Measurements from ENCODE around the gene PALLD. TPM values are rescaled to one million over a fixed set of nuclear protein-coding genes. Genes with fewer than 3 reads are reported as not detected.
A peak's percentile ranks its signal among the peaks of the same experiment; 100 is the strongest.

PALLD gene
- total RNA-seq, 1 donor from 2014 or later = 8.9 TPM

DNA sequence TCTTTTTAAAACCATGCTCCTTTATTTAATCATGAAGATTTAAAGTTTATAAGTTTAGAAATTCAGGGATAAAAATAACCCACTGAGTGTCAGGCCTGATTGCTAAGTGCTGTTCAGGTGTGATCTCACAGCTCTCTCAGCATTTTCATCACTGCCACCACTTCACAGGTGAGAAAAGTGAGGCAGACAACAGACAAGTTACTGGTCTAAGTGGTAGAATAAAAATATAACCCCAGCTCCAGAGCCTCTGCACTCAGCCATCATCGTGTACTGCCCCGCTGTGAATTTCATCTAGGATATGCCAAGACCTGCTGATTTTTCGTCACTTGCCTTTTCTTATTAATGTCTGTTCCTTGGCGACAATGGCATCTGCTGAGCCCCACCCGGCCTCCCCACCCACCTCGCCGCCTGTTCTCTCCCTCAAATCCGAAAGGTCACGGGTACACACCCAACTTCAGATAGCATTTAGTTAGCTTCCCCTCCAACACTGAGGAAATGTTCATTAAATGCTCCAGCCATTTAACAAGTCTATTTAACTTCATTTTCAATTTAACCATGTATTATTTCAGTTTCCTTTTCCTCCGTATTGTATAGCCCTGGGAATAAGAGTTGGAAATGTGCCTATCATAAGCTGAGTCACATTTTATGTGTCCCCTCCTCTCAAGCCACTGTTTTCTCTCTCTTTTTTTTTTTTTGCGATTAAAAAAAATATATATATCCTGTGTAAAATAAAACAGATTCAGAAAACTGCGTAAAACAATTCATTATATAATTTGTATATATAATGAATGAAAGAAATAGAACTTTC is 276.7 kb downstream of the PALLD start:
- DNase-seq (ENCODE audit: low spot score) = no peak

GRCh38 chr4:168776382-168776781 is 279.5 kb downstream of the PALLD start:
- ATAC-seq = no peak

More for the DNA sequence above, 276.7 kb downstream of the PALLD start:
- no peak for ATAC-seq

GRCh38 chr4:168777277-168777965 is 280.6 kb downstream of the PALLD start:
- DNase-seq (ENCODE audit: low spot score) (no peak), ATAC-seq (peak; percentile 29)

More at GRCh38 chr4:168776382-168776781, 279.5 kb downstream of the PALLD start:
- DNase-seq (ENCODE audit: low spot score) = no peak

GRCh38 chr4:168781341-168781740 is 284.5 kb downstream of the PALLD start:
- no peak for ATAC-seq

GRCh38 chr4:168781926-168782325 is 285.1 kb downstream of the PALLD start:
- no peak for ATAC-seq
- DNase-seq (ENCODE audit: low spot score) = no peak

More at GRCh38 chr4:168781341-168781740, 284.5 kb downstream of the PALLD start:
- DNase-seq (ENCODE audit: low spot score) = no peak

DNA sequence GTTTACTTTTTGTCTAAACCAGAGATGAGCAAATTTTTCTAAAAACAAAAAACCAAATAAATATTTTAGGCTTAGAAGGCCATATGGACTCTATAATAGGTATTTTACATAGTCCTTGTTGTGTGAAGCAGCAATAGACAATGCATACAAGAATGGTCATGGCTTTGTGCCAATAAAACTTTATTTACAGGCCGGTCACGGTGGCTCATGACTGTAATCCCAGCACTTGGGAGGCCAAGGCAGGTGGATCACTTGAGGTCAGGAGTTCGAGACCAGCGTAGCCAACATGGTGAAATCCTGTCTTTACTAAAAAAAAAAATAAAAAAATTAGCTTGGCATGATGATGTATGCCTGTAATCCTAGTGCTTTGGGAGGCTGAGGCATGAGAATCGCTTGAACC is 285.6 kb downstream of the PALLD start:
- DNase-seq (ENCODE audit: low spot score) (no peak), ATAC-seq (no peak)

DNA sequence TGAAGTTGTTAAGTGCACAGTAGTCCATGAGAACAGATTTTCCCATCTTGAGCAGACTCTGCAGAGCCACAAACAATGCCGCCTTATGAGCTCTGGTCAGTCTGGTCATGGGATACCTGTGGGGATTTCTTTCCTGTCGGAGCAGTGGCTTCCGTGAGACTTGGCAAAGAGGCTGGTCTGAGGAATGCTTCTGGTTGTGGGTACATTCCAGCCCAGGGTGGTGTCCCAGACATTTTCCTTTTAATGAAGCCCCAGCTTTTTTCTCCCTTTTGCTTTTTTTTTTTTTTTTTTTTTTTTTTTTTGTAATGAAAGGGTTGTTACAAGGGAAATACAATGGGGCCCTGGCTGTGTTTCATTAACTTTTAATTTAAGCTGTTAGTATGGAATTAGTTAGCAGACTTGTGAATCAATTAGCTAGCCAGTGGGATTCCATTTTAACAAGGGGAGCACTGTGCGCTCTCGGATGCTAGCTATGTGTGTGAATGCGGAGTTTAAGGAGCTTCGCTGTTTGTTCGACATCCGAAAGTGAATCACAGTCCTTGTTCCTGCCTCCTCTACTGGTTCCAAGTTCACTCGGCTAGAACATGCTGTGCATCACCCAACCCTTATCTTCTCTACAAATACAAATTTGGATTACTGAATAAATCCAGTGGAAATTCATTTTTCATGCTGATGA is 288.1 kb downstream of the PALLD start:
- ATAC-seq (no peak), DNase-seq (ENCODE audit: low spot score) (no peak)

GRCh38 chr4:168787334-168787733 is 290.5 kb downstream of the PALLD start:
- no peak for DNase-seq (ENCODE audit: low spot score)
- ATAC-seq = peak; percentile 34

DNA sequence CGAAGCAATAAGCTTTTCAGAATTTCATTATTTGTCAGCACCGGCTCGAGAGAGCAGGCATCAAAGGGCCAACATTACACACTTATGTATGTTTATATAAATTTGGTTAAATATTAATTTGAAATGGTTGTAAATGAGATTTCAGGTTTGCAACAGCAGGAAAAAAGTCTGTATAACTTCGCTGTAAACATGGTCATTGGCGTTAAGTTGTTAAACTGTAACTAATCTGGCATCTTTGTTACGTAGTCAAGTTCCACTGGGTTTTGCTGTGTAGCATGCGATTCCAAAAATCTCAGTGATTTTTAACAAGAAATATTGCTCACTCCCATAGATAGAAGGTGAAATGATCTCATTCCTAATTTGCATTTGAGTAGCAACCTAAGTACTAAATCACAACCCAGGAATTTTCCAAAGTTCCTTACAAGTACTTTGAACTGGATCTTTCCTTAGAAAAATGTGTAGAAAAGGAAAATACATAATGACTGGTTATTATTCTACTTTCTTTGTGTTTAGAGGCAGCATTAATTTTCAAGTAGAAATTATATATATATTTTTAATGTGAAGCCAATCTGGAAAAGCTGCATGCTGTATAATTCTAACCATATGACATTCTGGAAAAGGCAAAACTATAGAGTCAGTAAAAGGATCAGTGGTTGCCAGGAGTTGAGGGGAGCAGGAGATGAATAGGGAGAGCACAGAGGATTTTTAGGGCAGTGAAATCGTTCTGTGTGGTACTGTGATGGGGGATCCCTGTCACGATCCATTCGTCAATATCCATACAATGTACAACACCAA is 291.1 kb downstream of the PALLD start:
- DNase-seq (ENCODE audit: low spot score) (no peak), ATAC-seq (peak; percentile 62)

DNA sequence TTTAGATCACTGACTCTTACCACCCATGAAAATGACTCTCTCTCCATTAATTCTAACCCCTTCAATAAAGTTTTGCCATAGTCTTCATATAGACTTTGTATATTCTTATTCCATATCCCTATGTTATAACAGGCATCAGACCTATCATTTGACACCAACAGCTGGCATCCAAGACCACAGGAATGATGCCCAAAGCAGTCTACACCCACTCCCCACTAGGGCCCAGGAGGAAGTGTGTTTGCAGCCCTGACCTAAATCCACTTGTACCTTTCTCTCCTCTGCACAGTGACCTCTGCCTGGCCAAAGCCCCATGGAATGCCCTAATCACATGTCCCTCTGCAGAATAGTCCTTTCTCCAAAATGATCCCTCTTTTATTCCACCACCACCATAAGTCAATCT is 294.0 kb downstream of the PALLD start:
- DNase-seq (ENCODE audit: low spot score) (no peak), ATAC-seq (no peak)

- ATAC-seq (no peak), DNase-seq (ENCODE audit: low spot score) (no peak)
These were observed 294.5 kb downstream of the PALLD start for GRCh38 chr4:168791376-168791775.

GRCh38 chr4:168793542-168793941 is 296.7 kb downstream of the PALLD start:
- no peak for DNase-seq (ENCODE audit: low spot score)
- ATAC-seq = no peak

- no peak for ATAC-seq
- DNase-seq (ENCODE audit: low spot score) = no peak
These were observed 297.3 kb downstream of the PALLD start for GRCh38 chr4:168794092-168794707.

- ATAC-seq = no peak
- no peak for DNase-seq (ENCODE audit: low spot score)
These were observed 298.0 kb downstream of the PALLD start for GRCh38 chr4:168794881-168795280.

GRCh38 chr4:168795346-168795745 is 298.5 kb downstream of the PALLD start:
- ATAC-seq (no peak), DNase-seq (ENCODE audit: low spot score) (no peak)

DNA sequence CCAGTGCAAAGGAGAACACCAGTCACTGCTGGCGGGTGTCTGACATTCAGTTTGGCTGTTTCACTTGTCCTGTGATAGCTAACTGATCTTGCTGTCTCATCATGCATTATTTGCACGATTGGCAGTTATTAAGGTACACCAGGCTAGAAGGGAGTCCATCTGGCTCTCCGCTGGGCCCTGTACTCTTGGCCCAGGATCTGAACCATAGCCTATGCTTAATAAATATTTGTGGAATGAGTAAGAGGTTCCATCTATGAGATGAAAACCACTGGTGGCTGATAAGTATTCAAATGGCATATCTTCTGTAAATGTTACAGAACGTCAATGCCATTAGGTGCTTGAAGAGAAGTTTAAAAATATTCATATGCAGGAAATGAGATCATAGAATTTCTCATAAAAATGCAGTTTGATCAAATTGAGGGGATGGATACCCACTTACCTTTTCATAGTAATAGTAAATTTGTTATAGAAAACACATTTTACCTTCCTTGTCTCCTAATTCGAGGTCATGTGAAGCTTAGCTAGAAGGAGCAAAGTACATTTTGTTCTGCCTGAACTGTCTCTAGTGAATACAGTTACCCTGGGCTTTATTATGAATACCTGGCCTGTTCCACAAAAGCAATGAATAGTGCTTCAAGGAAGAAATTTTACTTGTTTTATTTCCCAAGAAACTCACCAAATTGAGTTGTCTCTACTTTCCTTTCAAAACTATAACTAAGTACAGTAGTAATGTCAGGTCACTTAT is 299.7 kb downstream of the PALLD start:
- peak; percentile 95 for ATAC-seq
- DNase-seq (ENCODE audit: low spot score) = no peak

DNA sequence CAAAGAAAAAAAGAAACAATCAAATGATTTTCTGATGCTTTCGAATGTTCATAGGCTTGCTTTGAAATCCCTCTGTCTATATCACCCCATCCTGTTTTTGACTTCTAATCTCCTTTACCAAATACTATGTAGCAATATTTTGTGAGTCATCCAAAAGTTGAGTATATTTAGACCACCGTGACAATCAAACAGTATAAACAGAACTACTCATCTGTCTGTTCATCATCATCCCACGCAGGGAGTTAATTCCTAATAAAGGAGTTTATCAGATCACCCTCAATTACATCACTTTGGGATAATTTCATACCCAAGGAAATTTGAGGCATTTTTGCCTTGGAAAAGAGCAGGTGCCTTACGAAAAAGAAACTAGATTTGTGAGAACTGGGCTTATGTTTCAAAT is 300.3 kb downstream of the PALLD start:
- ATAC-seq = no peak
- DNase-seq (ENCODE audit: low spot score) = no peak

DNA sequence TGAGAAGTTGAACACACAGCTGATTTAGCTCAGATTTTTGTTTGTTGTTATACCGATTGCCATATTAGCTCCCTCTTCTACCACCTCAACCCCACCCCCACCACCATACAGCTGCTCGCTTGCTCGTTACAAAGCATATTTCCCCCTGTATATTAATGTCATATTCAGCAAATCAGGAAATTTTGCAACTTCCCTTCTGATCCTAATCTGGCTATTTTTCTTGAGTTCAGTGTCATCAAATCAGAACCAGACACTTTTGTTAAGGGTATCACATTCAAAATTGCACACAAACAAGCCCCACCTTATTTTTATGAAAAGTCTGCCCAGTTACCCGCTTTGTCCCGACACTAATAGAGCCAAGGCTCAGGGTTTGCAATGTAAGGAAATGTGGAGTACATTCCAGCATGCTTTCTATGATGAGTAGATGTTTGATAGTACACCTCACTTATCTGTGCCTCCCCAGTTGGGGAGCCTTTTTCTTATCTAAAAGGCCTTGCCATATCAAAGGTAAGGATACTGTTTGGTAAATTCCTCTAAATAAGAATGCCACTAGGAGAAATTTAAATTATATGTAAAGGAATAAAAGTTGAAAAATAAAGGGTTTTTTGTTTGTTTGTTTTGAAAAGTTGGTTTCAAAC is 301.0 kb downstream of the PALLD start:
- no peak for DNase-seq (ENCODE audit: low spot score)
- no peak for ATAC-seq

DNA sequence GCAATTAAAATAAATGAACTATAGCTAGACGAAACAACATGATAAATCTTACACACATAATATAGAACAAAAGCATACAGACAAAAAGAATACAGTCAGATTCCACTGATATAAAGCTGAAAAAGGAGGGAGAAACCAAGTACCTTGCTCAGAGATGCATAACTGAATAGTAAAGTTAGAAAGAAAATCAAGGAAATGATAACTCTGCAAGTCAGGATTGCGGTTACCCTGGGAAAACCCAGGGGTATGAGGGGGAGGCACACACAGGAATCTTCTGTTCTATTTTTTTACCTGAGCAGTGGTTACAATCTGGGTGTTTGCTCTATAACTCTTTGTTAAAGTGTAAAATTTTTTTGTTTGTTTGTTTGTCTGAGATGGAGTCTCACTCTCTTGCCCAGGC is 304.1 kb downstream of the PALLD start:
- DNase-seq (ENCODE audit: low spot score) = no peak
- no peak for ATAC-seq
